Activated CD8-positive, alpha-beta memory T cell treated with anti-CD3 and anti-CD28 coated beads for 4 hours (primary cell): ENCODE measurements around the gene VWA5A.

Source experiments
- DNase-seq, 2 donors: peaks; one replicate each; pipeline ENCODE4 v3.0.0-alpha.2; 2020; ENCODE audit warnings: low read depth in 2 of 2

Gene VWA5A

DNA sequence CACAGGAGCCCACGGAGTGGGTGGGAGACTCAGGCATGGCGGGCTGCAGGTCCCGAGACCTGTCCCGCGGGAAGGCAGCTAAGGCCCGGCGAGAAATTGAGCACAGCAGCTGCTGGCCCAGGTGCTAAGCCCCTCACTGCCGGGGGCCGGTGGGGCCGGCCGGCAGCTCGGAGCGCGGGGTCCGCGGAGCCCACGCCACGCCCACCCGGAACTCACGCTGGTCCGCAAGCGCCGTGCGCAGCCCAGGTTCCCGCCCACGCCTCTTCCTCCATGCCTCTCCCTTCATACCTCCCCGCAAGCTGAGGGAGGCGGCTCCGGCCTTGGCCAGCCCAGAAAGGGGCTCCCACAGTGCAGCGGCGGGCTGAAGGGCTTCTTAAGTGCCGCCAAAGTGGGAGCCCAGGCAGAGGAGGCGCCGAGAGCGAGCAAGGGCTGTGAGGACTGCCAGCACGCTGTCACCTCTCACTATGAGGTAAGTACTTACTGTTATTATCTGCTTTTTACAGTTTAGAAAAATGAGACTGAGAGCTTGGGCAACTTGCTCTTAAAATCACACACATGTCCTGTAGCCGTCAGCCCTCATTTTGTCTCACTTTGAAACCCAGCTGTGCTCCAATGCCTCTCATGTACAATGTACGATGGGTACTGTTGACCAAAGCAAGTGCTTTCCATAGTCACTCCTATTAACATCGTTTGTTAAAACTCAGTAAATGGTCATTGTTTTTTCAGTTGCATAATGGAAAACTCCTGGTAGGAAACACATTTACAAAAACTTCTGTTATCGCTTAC lies 55.7 kb downstream of the VWA5A start:
- DNase-seq, result no peak

DNA sequence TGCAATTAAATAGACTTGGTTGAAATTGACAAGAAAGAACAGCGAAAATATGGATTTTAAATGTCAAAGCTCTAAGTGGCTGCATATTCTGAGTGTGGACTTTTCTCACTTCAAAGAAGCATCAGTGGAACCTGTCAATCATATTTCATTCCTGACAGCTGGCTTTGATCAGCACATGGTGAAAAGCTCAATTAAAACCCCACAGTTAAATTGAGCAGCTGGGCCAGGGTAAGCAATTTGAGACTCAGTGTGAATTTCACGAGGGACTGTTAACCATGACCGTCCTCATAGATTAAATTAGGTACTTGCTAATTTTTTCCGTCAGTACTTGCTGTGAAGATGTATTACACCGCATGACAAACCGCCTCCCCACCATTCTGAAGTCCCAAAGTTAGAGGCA lies 56.9 kb downstream of the VWA5A start:
- DNase-seq, result no peak

DNA sequence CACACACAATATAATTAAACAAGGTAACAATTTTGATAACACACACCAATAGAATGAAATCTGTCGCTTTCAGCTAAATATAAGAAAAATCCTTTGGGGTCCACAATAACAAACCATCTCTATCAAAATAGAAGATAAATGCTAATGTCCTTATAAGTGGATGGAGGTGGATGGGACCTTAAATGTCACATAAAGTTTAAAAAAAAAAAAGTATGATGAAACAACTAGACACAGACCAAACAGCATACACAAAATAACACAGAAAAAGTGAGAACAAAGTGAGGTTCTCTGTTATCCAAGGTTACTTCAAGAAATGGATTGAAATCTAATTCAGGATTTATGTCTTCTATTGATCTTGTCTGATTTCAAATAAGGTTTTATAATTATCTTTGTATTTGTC lies 57.3 kb downstream of the VWA5A start:
- DNase-seq, result no peak

DNA sequence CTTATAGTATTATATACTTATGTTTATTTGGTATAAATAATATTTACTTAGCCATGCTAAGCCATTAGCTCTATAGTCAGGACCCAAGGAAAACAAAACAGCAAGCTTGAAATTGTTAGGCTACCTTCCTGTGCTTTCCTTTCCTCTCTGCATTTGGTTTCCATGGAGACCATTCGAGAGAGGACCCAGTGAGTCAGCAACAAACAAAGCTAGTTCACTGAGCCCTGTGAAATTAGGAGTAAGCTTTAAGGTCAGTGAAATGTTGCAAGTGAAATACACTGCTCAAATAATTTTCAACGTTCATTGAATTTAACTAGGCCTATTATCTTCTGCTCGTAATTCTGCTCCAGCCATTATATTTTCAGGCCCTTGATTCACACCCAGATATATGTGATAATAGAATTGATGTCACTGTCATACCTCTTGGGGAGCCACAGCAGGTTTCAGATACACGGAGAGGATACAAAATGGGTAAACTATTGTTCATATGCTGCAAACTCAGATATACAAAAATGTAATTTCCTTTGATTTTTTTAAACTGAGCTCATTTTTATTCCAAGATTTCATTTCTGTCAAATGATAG lies 58.8 kb downstream of the VWA5A start:
- no peak for DNase-seq

DNA sequence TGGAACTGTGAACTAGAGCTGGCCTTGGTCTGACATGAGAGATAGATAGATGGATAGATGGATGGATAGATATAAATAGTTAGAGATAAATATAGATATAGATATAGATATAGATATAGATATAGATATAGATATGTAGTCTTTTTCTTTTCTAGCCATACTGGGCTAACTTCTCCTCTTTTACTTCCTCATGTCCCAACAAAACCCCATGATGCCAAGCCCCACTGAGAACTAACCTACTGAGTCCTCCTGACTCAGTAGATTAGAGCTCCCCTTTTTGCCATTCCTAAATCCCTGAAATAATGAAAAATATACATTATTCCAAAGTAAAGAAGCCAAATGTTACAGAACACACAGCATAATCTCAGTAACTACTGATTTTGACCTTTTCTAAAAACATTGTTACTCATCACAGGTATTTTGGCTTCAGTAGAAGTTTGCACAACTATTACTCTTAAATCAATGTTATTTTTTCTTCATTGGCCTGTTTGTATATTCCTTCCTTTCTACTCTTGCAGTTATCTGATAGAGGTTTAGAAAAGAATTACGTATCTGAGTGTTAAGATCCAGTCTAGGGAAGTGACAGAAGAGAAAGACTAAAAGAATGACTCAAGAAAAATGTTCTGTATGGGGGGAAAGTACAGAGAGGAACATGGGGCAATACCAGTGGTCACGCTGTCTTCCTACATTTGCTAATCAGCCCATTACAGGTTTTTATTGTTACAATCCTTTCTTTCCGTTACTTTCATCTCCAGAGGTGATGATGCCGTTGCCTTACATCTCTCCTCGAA lies 61.9 kb downstream of the VWA5A start:
- no peak for DNase-seq

DNA sequence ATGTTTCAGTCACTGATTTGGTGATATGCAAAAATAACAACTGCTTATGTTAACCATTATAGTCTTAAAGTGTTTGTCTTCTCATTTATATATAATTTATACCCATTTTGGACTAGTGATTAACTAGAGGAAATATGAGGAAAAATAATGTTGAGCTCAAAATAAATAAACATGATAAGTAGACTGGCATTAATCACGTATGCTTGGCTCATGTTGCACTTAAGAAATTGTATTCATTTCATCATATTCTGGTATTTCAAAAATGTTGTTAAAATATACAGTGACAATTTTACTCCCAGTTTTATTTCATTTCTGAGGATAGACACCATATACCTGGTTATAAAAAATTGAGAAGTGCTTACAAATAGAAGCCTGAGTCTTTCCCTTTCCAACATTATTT lies 64.1 kb downstream of the VWA5A start:
- no peak for DNase-seq

DNA sequence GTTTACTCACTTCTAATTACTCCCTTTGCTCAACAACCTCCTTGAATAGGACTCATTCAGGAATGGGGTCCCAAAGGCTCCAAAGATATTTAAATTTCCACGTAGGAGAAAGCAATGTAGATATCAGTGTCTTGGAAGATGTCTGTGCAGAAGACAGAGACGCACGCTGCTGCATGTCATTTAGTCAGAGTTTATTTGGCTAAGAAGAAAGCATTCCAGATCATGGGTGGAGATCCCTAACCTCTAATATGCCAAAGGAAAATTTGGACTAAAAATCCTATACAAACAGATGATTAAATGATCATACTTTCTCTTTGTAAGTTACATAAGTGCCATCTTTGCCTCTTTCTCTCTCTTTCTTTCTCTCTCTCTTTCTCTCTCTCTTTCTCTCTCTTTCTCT lies 67.8 kb downstream of the VWA5A start, which contains the start of gene OR10D3:
Gene OR10D3, plus strand, starts transcription at position 278 of the 400 bp plus-strand sequence. CDS start 1,925 bp downstream, outside the sequence.
- no peak for DNase-seq

DNA sequence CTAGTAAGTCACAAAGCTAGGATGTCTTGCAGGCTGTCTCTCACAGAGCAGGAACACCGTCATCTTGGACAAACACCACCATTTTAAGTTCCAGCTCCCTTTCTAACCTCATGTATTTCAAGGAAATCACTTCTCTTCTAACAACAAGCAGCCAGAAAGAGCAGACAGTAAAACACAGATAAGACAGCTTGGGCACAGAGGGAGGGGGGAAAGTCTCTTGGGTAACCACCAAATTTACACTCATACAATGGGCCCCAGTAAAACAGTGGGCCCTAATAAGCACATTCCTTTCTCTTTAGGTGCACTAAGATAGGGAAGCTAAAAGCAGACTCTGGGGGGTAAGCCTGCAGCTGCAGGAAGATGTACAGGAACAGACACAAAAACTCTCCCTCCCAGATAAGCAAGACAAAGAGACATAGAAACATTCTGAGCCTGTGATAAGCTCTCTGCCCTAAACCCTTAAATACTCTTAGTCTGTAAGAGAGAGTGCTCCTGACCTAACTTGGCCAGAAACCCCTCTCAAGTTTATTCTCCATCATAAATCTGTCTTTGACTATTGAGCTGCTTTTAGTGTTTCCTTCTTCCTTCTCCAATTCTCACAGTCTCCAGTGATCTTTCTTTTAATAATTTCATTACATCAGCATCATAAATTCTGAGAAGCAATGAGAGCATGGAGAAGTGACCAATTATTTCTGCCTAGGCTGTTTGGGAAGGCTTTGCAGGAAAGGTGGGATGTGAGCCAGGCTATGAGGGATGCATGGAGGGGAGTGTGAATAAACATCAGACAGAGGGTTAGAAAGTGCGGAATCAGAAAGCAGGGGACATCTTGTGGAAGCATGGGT lies 75.3 kb downstream of the VWA5A start:
- no peak for DNase-seq

DNA sequence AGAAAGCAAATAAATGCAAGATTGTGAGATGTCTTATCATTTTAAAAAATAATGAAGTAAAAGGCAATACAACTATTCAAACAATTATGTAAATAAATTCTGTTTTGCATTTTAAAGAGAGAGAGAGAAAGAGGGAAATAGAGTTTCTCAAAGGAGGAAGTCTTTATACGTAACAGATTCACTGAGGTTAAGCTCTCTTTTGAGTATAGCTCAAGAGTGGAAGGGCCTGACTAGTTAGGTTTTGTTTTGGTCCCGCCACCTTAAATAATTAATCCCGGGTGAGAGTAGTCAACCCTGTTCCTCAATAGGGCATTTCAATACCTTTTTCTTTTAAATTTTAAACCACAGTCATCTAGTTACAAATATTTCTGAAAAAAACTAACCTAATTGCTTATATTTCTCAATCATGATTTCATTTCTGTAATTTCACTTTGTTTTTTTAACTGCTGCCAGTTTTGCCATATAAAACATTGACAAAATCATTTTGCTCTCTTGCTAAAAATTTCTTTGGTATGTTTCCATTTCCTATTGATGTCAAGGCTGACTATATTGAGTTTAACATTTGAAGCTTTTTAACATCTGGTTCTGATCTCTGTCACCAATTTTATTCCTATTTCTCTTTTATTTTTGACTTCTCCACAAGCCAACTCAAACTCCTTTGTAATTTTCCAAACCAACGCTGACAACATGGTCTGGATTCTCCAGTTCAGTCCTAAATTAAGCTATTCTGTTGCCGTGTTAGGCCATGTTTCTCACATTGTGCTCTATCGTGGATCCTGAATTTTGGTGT lies 78.2 kb downstream of the VWA5A start:
- no peak for DNase-seq

DNA sequence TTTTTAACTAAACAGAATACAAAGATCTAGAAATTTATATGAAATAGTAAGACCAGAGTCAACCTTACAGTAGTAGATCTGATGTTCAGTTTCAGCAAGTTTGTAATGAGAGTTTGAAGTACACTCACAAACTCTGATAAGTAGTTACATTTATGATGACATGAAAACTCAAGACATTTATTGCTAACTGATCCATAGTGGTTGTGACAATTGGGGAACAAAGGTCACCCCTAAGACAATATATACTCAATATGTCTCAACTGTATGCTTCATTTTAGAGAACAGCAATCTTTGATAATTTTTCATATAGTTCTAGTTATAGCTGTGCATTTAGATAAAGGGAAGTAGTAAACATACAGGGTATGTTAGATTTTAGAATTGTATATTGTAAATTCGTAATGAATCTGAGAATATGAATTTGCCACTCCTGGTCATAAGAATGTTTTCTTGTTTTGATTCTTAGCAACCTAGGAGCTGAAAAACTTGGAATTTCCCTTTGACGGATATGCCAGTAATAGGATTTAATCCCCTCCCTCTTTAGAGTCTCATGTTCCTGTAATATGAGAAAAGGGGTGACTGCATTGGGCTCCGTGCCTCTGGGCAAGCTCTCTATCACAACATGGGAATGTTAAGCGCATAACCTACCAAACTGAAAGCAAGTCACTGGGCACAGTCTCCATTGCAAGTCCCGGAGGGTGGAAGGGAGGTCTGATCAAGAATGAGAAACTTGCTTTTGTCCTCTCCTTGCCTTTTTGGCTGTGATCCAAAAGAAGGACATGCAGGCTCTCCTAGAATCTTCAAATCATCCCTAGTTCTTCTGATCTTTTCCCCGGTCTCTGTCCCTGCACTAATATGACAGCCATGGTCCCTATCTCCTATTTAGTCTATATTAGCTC lies 79.3 kb downstream of the VWA5A start:
- no peak for DNase-seq

DNA sequence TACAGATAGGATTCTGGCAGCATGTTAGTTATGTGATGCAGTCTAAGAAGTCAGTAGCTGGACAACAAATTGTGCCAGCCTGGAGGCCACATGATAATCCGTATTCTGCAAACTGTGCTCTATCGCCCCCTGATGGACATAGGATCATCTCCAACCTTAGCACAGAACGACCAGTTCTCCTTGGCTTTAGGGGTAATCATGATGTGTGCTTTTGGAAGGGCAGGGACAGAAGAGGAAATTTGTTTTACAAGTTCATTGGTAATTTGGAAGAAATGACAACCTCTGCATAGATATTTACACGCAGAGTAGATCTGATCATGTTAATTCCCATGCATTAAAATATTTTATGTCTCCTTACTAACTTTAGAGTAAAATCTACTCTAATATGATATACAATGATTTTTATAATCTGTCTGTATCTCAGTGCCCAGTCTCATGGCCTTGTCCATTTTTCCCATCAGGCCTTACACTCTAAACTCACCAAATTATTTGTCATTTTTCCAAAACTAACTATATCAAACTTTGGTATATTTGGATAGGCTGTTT lies 80.0 kb downstream of the VWA5A start:
- peak in 1 of 2 donors; percentile 2 for DNase-seq
